AG09319 (cell line): ENCODE data around the gene CCNL2.
"Not testable (repeated sequence)": the region's sequence is repeated elsewhere in the genome, so short reads cannot be mapped to it uniquely, and the experiment has no call there.

Experiments
- DNase-seq: peaks from one replicate; pipeline ENCODE4 v3.0.0-alpha.2; 2010; ENCODE audit warnings: low read depth; ENCODE audit errors: extremely low read depth
- CTCF ChIP-seq: IDR thresholded peaks from 2 replicates; pipeline ENCODE4 v1.5.1; 2011; ENCODE audit warnings: low read depth, mild to moderate bottlenecking, inconsistent platforms, low read length, moderate library complexity

The CCNL2 gene

GRCh38 chr1:1430992-1431844, 32.1 kb upstream of the CCNL2 start:
- DNase-seq: no peak
- no peak for TF ChIP-seq CTCF

- peak; percentile 18 for DNase-seq
- peak; percentile 15 for TF ChIP-seq CTCF
Observed at GRCh38 chr1:1430114-1430982, 31.2 kb upstream of the CCNL2 start.

GRCh38 chr1:1429671-1430073, 30.5 kb upstream of the CCNL2 start:
- no peak for TF ChIP-seq CTCF
- DNase-seq: no peak

GRCh38 chr1:1428967-1429366, 29.8 kb upstream of the CCNL2 start:
- DNase-seq: not testable (repeated sequence)

GRCh38 chr1:1428174-1428573, 29.0 kb upstream of the CCNL2 start:
- no peak for DNase-seq

GRCh38 chr1:1427820-1428148, 28.6 kb upstream of the CCNL2 start:
- TF ChIP-seq CTCF: no peak
- DNase-seq: no peak

More at GRCh38 chr1:1428174-1428573, 29.0 kb upstream of the CCNL2 start:
- TF ChIP-seq CTCF: no peak

GRCh38 chr1:1427106-1427819, 28.1 kb upstream of the CCNL2 start:
- DNase-seq: no peak
- TF ChIP-seq CTCF: no peak
